ENCODE measurements around the gene IL17RD. TPM values are rescaled to one million over a fixed set of nuclear protein-coding genes. Genes with fewer than 3 reads are reported as not detected.

IL17RD gene
- total and polyA plus RNA-seq, 2 donors (not counting 1 experiment from before 2014, with no cell fraction given), result 0.05 TPM; not detected in 1

- TF ChIP-seq, protein P1, sequence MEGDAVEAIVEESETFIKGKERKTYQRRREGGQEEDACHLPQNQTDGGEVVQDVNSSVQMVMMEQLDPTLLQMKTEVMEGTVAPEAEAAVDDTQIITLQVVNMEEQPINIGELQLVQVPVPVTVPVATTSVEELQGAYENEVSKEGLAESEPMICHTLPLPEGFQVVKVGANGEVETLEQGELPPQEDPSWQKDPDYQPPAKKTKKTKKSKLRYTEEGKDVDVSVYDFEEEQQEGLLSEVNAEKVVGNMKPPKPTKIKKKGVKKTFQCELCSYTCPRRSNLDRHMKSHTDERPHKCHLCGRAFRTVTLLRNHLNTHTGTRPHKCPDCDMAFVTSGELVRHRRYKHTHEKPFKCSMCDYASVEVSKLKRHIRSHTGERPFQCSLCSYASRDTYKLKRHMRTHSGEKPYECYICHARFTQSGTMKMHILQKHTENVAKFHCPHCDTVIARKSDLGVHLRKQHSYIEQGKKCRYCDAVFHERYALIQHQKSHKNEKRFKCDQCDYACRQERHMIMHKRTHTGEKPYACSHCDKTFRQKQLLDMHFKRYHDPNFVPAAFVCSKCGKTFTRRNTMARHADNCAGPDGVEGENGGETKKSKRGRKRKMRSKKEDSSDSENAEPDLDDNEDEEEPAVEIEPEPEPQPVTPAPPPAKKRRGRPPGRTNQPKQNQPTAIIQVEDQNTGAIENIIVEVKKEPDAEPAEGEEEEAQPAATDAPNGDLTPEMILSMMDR (IDR thresholded peaks at IDR 0.05), result no peak
- no peak for TF ChIP-seq EZH2 (IDR thresholded peaks at IDR 0.05; ENCODE audit: borderline replicate concordance, insufficient read depth, low read depth, low read length, poor library complexity, severe bottlenecking)
- Histone ChIP-seq H3K36me3 (replicated peaks in 1 of 2; ENCODE audit: control extremely low read depth in 1 of 2, control insufficient read depth in 1 of 2, extremely low read depth in 1 of 2, insufficient read depth in 2 of 2, low read length in 1 of 2) (no peaks in the 10 kb centered on the region), H3K9ac (ENCODE audit: low read length) (no peak overlapping the region), H2AFZ (ENCODE audit: insufficient read depth, low read depth, low read length, poor library complexity, severe bottlenecking) (no peak overlapping the region), H3K27ac (ENCODE audit: low read length in 2 of 2) (no peak overlapping the region), H3K4me2 (replicated peaks; ENCODE audit: low read depth, low read length, poor library complexity, severe bottlenecking) (no peak overlapping the region), H3K4me1 (ENCODE audit: control insufficient read depth in 2 of 2, insufficient read depth in 2 of 2, low read length in 2 of 2) (no peaks in the 10 kb centered on the region), H3K4me3 (ENCODE audit: control extremely low read depth in 1 of 5, extremely low read depth in 1 of 5, insufficient read depth in 1 of 5, low read depth in 2 of 5, low read length in 4 of 5) (no peak overlapping the region), H4K20me1 (ENCODE audit: control insufficient read depth, insufficient read depth, low read length, poor library complexity, severe bottlenecking) (no peaks in the 10 kb centered on the region), H3K27me3 (replicated peaks in 1 of 4; ENCODE audit: control extremely low read depth in 1 of 4, control insufficient read depth in 3 of 4, insufficient read depth in 4 of 4, low read length in 3 of 4) (peaks cover 0 to 3% (median 0%) of the 10 kb centered on the region in 4 experiments), H3K9me3 (ENCODE audit: control extremely low read depth in 1 of 3, control insufficient read depth in 2 of 3, insufficient read depth in 1 of 3, low read length in 2 of 3) (no peaks in the 10 kb centered on the region), H3K79me2 (ENCODE audit: control insufficient read depth, insufficient read depth, low read length) (no peaks in the 10 kb centered on the region)
- Mint-ChIP-seq H3K9me3 (ENCODE audit: insufficient read depth) (no peaks in the 10 kb centered on the region), H3K4me3 (no peak overlapping the region), H3K27me3 (peaks cover 31% of the 10 kb centered on the region), H3K4me1 (no peaks in the 10 kb centered on the region), H3K27ac (no peak overlapping the region)
- no peak for DNase-seq
- ATAC-seq (ENCODE audit: low read depth), result no peak
- ChIA-PET POLR2A (no interaction called here), CTCF (no interaction called here)
- intact Hi-C loops (cut with micrococcal nuclease), result no loop called here
- 87% methylated on average over 1 of the region's 3 CpGs for WGBS (ENCODE audit: insufficient coverage)
Measured at GRCh38 chr3:57120040-57120439, 45.1 kb downstream of the IL17RD start.

GRCh38 chr3:57118254-57118653 lies 46.9 kb downstream of the IL17RD start:
- Histone ChIP-seq H4K20me1 (ENCODE audit: control insufficient read depth, insufficient read depth, low read length, poor library complexity, severe bottlenecking) (no peaks in the 10 kb centered on the region), H3K4me3 (ENCODE audit: control extremely low read depth in 1 of 5, extremely low read depth in 1 of 5, insufficient read depth in 1 of 5, low read depth in 2 of 5, low read length in 4 of 5) (no peak overlapping the region), H3K4me1 (ENCODE audit: control insufficient read depth in 2 of 2, insufficient read depth in 2 of 2, low read length in 2 of 2) (no peaks in the 10 kb centered on the region), H2AFZ (ENCODE audit: insufficient read depth, low read depth, low read length, poor library complexity, severe bottlenecking) (no peak overlapping the region), H3K27me3 (replicated peaks in 1 of 4; ENCODE audit: control extremely low read depth in 1 of 4, control insufficient read depth in 3 of 4, insufficient read depth in 4 of 4, low read length in 3 of 4) (peaks cover 0 to 3% (median 0%) of the 10 kb centered on the region in 4 experiments), H3K9ac (ENCODE audit: low read length) (no peak overlapping the region), H3K9me3 (ENCODE audit: control extremely low read depth in 1 of 3, control insufficient read depth in 2 of 3, insufficient read depth in 1 of 3, low read length in 2 of 3) (no peaks in the 10 kb centered on the region), H3K27ac (ENCODE audit: low read length in 2 of 2) (no peak overlapping the region), H3K36me3 (replicated peaks in 1 of 2; ENCODE audit: control extremely low read depth in 1 of 2, control insufficient read depth in 1 of 2, extremely low read depth in 1 of 2, insufficient read depth in 2 of 2, low read length in 1 of 2) (no peaks in the 10 kb centered on the region), H3K4me2 (replicated peaks; ENCODE audit: low read depth, low read length, poor library complexity, severe bottlenecking) (no peak overlapping the region), H3K79me2 (ENCODE audit: control insufficient read depth, insufficient read depth, low read length) (no peaks in the 10 kb centered on the region)
- Mint-ChIP-seq H3K27ac (no peak overlapping the region), H3K9me3 (ENCODE audit: insufficient read depth) (no peaks in the 10 kb centered on the region), H3K4me1 (no peaks in the 10 kb centered on the region), H3K4me3 (no peak overlapping the region), H3K27me3 (peaks cover 29% of the 10 kb centered on the region)
- no CpG with 5 or more reads among the region's 3 CpGs for WGBS (ENCODE audit: insufficient coverage)
- ATAC-seq (ENCODE audit: low read depth) (no peak), DNase-seq (no peak)
- intact Hi-C loops (cut with micrococcal nuclease), result no loop called here
- ChIA-PET CTCF (interaction anchor here (0.5 kb wide), 1 partner anchor 791 kb away, joined by 4 read pairs; no protein-coding TSS in a partner anchor), POLR2A (interaction anchor here (0.5 kb wide), 1 partner anchor 31 kb away, joined by 4 read pairs; no protein-coding TSS in a partner anchor)
- TF ChIP-seq EZH2 (IDR thresholded peaks at IDR 0.05; ENCODE audit: borderline replicate concordance, insufficient read depth, low read depth, low read length, poor library complexity, severe bottlenecking), result no peak
- TF ChIP-seq, protein P1 (IDR thresholded peaks at IDR 0.05), result no peak

Measured in B cell (primary cell).